ENCODE data around the gene SMIM7. TPM values are rescaled to one million over a fixed set of nuclear protein-coding genes. Genes with fewer than 3 reads are reported as not detected.

The SMIM7 gene
- total RNA-seq, 1 experiment from 2014 or later: 66.4 TPM

GRCh38 chr19:16661480-16662034 is 1.6 kb upstream of the SMIM7 start:
- no peaks in the 10 kb centered on the region for H3K9me3 ChIP-seq (ENCODE audit: control insufficient read depth in 1 of 2, insufficient read depth in 1 of 2, low read depth in 1 of 2, low read length in 2 of 2)
- H3K9ac ChIP-seq (ENCODE audit: low read length): peak overlapping the region; percentile 91
- H3K79me2 ChIP-seq (ENCODE audit: insufficient read depth, low read length): peaks cover 46% of the 10 kb centered on the region
- BruUV-seq (replicated peaks): no TSS peak
- DNase-seq (ENCODE audit: low read depth, low spot score) (no peak), ATAC-seq (no peak)
- peaks cover 4% of the 10 kb centered on the region; the same call in 1 of the 2 replicates for H4K20me1 ChIP-seq (ENCODE audit: insufficient read depth)
- peaks cover 9 to 17% of the 10 kb centered on the region in 2 experiments; a peak in 2 of 4 replicates for H3K36me3 ChIP-seq (ENCODE audit: control insufficient read depth in 1 of 2, insufficient read depth in 2 of 2, low read length in 2 of 2)
- intact Hi-C loops (cut with micrococcal nuclease): no loop called here
- peak overlapping the region; percentile 35 for H2AFZ ChIP-seq (ENCODE audit: low read depth, low read length, poor library complexity, severe bottlenecking)
- peaks cover 4 to 21% of the 10 kb centered on the region in 2 experiments for H3K4me1 ChIP-seq (ENCODE audit: control insufficient read depth in 1 of 2, insufficient read depth in 2 of 2, low read length in 2 of 2)
- ChIA-PET CTCF (no interaction called here), RAD21 (ENCODE audit: low non-redundant PET in 1 of 2, low total read pairs in 2 of 2, uncharacterized antibody in 2 of 2, unreplicated experiment in 2 of 2) (no interaction called here), POLR2A (interaction anchor here (1.4 to 1.5 kb wide), 2 partner anchors 8 to 24 kb away, joined by 5 read pairs; no protein-coding TSS in a partner anchor)
- H3K27me3 ChIP-seq (ENCODE audit: insufficient read depth, low read length): no peaks in the 10 kb centered on the region
- no peak for TF ChIP-seq ZBTB33 (IDR thresholded peaks at IDR 0.05; ENCODE audit: extremely low read depth, insufficient replicate concordance, low read length)
- TF ChIP-seq EZH2phosphoT487 (IDR thresholded peaks at IDR 0.05; ENCODE audit: borderline replicate concordance): no peak
- TF ChIP-seq RAD21 (IDR thresholded peaks at IDR 0.05; ENCODE audit: low read depth): no peak
- TF ChIP-seq CBX3 (IDR thresholded peaks at IDR 0.05; ENCODE audit: low read depth): no peak
- TF ChIP-seq CEBPB (IDR thresholded peaks at IDR 0.05; ENCODE audit: low read depth): no peak
- TF ChIP-seq MAX (IDR thresholded peaks at IDR 0.05): no peak
- TF ChIP-seq TCF7L2 (IDR thresholded peaks at IDR 0.05; ENCODE audit: borderline replicate concordance, extremely low read depth, insufficient read depth, insufficient read length): no peak
- TF ChIP-seq ZFX (IDR thresholded peaks at IDR 0.05): no peak
- TF ChIP-seq ATF3 (IDR thresholded peaks at IDR 0.05): no peak
- TF ChIP-seq FOSL1 (IDR thresholded peaks at IDR 0.05; ENCODE audit: low read depth): no peak
- no peak for TF ChIP-seq POLR2AphosphoS5 (IDR thresholded peaks at IDR 0.05; ENCODE audit: low read depth, low read length)
- TF ChIP-seq ZNF274 (IDR thresholded peaks at IDR 0.05; ENCODE audit: low read depth, low read length): no peak
- TF ChIP-seq SIN3A (IDR thresholded peaks at IDR 0.05; ENCODE audit: low read depth): no peak
- TF ChIP-seq CTCF (IDR thresholded peaks at IDR 0.05 in 2 of 3, conservative IDR thresholded peaks at IDR 0.05 in 1 of 3; ENCODE audit: borderline replicate concordance in 1 of 3, insufficient read depth in 1 of 3, low read depth in 2 of 3, low read length in 2 of 3): no peak
- TF ChIP-seq POLR2A (IDR thresholded peaks at IDR 0.05; ENCODE audit: borderline replicate concordance, extremely low read depth, insufficient read depth, insufficient read length): no peak
- no peak for TF ChIP-seq JUND (IDR thresholded peaks at IDR 0.05)
- no peak for TF ChIP-seq SP1 (IDR thresholded peaks at IDR 0.05; ENCODE audit: low read depth)
- no peak for TF ChIP-seq EGR1 (IDR thresholded peaks at IDR 0.05; ENCODE audit: low read depth)
- H3K9me2 ChIP-seq (ENCODE audit: insufficient read depth): no peaks in the 10 kb centered on the region
- peak overlapping the region; percentile 93 to 94 for H3K4me3 ChIP-seq (replicated peaks in 1 of 2; ENCODE audit: low read depth in 1 of 2, low read length in 2 of 2)
- peak overlapping the region; percentile 95; the same call in 1 of the 2 replicates for H3K27ac ChIP-seq (ENCODE audit: low read depth, low read length)
- peak overlapping the region; percentile 99 for H3K4me2 ChIP-seq (ENCODE audit: low read length)
